Kidney (tissue), 22 donors: Measurements from ENCODE around the gene HSFX2. TPM values are rescaled to one million over a fixed set of nuclear protein-coding genes. Genes with fewer than 3 reads are reported as not detected.
"Not testable (repeated sequence)": the region's sequence is repeated elsewhere in the genome, so short reads cannot be mapped to it uniquely, and the experiment has no call there.

Experiments
- DNase-seq, 5 donors: peaks; one replicate each; pipeline ENCODE4 v3.0.0-alpha.2; 2013 to 2020
- FAIRE-seq: peaks from 2 replicates; lab custom pipeline; 2012; peaks lifted over from hg19 to GRCh38; lab: Jason Lieb, UNC
- H3K27ac ChIP-seq, 2 donors: one replicate each; pipeline ENCODE4 v1.7.0; 2013; ENCODE audit warnings: low read depth in 2 of 2, low read length in 2 of 2, inconsistent platforms in 1 of 2
- H3K27me3 ChIP-seq: one replicate; pipeline ENCODE4 v1.7.1; 2013; ENCODE audit warnings: low read length, inconsistent platforms; ENCODE audit not compliant: control insufficient read depth, insufficient read depth
- H3K36me3 ChIP-seq, 3 donors: one replicate each; pipeline versions ENCODE4 v1.7.0 to v1.7.1; 2013; ENCODE audit warnings: low read length in 3 of 3, control low read depth in 1 of 3, inconsistent platforms in 1 of 3; ENCODE audit not compliant: insufficient read depth in 3 of 3, control insufficient read depth in 2 of 3
- H3K4me1 ChIP-seq, 3 donors: one replicate each; pipeline versions ENCODE4 v1.7.0 to v1.7.1; 2013; ENCODE audit warnings: low read length in 3 of 3, inconsistent platforms in 1 of 3, low read depth in 1 of 3; ENCODE audit not compliant: control insufficient read depth in 2 of 3, insufficient read depth in 2 of 3
- H3K4me3 ChIP-seq, 3 donors: one replicate each; pipeline versions ENCODE4 v1.7.0 to v1.8.1; 2013; ENCODE audit warnings: low read length in 3 of 3, control low read depth in 1 of 3, inconsistent platforms in 1 of 3
- H3K9ac ChIP-seq, 3 donors: one replicate each; pipeline versions ENCODE4 v1.7.0 to v1.7.1; 2013; ENCODE audit warnings: low read length in 3 of 3, control low read depth in 1 of 3, inconsistent platforms in 1 of 3
- H3K9me3 ChIP-seq, 3 donors: one replicate each; pipeline versions ENCODE4 v1.7.0 to v1.7.1; 2013; ENCODE audit warnings: low read length in 3 of 3, control low read depth in 1 of 3, inconsistent platforms in 1 of 3; ENCODE audit not compliant: control insufficient read depth in 2 of 3, insufficient read depth in 1 of 3
- intact Hi-C: fragments of 100-400 bp; cut with DNase I; formaldehyde crosslinking; loops from one replicate; pipeline ENCODE4 v1.11.1; 2022
- long read RNA-seq, 10 donors: library from polyadenylated mRNA in 1 of 10; unstranded in 1 of 10; transcript quantifications; one replicate each; pipeline ENCODE4 v2.0.0 and lab custom pipeline, GENCODE V29; 2021 to 2026
- polyA plus RNA-seq: library from polyadenylated mRNA; stranded (reverse); fragments of 350-450 nt; fragmentation: Illumina TruSeq; extraction: RNeasy Lipid Tissue Mini Kit (QIAGEN cat#74804); gene quantifications from one replicate; pipeline ENCODE4 v1.2.3, GENCODE V29; 2014; ENCODE audit warnings: low read depth, low replicate concordance; ENCODE audit not compliant: insufficient read depth
- total RNA-seq: library from RNA; stranded (reverse); fragmentation: NEBNext Ultra II Directional; extraction: Animal tissue kit (Norgen Biotek cat#: 25700); gene quantifications from one replicate; pipeline ENCODE4 v1.2.1, GENCODE V29; 2021
- TF ChIP-seq, protein P1 (sequence below): IDR thresholded peaks from 3 replicates; pipeline ENCODE4 v1.5.1; 2012; ENCODE audit warnings: mild to moderate bottlenecking, moderate library complexity, borderline replicate concordance; ENCODE audit not compliant: insufficient read depth; ENCODE audit errors: extremely low read depth
- donor health status: control.
- donor health status: control.
- donor health status: control.
- donor health status: control.
- donor health status: control.
- donor health status: DM: yes; HTN: yes; CAD: no.
- donor health status: Normal renal cell carcinoma (clear cell type).

The HSFX2 gene, protein sequence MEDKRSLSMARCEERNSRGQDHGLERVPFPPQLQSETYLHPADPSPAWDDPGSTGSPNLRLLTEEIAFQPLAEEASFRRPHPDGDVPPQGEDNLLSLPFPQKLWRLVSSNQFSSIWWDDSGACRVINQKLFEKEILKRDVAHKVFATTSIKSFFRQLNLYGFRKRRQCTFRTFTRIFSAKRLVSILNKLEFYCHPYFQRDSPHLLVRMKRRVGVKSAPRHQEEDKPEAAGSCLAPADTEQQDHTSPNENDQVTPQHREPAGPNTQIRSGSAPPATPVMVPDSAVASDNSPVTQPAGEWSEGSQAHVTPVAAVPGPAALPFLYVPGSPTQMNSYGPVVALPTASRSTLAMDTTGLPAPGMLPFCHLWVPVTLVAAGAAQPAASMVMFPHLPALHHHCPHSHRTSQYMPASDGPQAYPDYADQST
- total RNA-seq (0.79 TPM), polyA plus RNA-seq (0.97 TPM)
- long read RNA-seq, donor 1: 0 reads
- long read RNA-seq, donor 2: 0 reads
- long read RNA-seq, donor 3: 0 reads
- long read RNA-seq, donor 4: 0 reads
- long read RNA-seq, donor 5: 0 reads
- long read RNA-seq, donor 6: 0 reads
- long read RNA-seq, donor 7, partial matches to known transcripts: 0 of 4 reads
- long read RNA-seq, donor 7, other reads (novel, unspliced or antisense): 2 of 4 reads
- long read RNA-seq, donor 8: 0 reads
- long read RNA-seq, donor 9: 0 reads
- long read RNA-seq, donor 10: 0 reads

DNA sequence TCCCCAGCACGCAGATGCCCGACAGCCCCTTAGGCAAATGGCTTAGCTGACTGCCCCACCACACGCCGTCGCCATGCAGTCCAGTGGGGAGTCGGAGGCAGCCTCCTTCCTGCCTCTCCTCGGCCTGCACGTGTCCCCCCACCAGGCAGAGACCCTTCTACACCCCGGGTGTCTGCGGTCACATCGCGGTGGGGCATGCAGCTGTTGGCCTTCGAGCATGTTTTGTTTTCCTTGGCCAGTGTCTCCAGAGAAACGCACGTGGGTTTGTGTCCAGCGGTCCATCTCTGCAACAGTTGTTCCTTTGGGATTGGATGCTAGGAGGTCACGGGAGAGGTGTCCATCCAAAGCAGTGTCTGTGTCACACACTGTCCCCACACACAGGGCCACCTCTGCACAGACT lies at the start of gene HSFX2:
Gene HSFX2, minus strand, starts transcription at position 101 of the 400 bp plus-strand sequence. CDS start 614 bp downstream, outside the sequence.
- H3K4me1 ChIP-seq, H3K27ac ChIP-seq, H3K27me3 ChIP-seq, H3K9me3 ChIP-seq, H3K36me3 ChIP-seq, FAIRE-seq, DNase-seq, H3K9ac ChIP-seq, H3K4me3 ChIP-seq, intact Hi-C loops: not testable (repeated sequence)

DNA sequence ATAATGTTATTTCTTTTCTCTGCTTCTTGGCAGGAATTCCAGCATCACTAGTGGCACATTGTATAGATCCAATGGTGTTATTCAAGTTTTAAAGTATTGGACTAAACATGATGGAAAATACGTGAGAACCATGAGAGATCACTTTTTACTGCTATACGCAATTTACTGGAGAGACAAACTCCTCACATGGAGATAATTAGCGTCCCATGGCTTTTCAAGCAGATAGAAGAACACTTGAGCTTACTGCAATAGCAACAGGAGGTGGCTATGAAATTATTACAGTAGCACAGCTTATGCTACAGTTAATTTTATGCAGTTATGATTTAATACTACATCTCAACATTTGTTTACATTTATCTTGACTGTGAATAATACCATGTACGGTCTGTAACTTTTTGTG lies 48.4 kb upstream of the HSFX2 start:
- H3K9ac ChIP-seq: no peak overlapping the region
- no peak overlapping the region for H3K4me3 ChIP-seq
- H3K27me3 ChIP-seq: no peaks in the 10 kb centered on the region
- intact Hi-C loops: no loop called here
- no peak for FAIRE-seq
- DNase-seq: no peak
- H3K36me3 ChIP-seq: no peaks in the 10 kb centered on the region
- TF ChIP-seq, protein P1, sequence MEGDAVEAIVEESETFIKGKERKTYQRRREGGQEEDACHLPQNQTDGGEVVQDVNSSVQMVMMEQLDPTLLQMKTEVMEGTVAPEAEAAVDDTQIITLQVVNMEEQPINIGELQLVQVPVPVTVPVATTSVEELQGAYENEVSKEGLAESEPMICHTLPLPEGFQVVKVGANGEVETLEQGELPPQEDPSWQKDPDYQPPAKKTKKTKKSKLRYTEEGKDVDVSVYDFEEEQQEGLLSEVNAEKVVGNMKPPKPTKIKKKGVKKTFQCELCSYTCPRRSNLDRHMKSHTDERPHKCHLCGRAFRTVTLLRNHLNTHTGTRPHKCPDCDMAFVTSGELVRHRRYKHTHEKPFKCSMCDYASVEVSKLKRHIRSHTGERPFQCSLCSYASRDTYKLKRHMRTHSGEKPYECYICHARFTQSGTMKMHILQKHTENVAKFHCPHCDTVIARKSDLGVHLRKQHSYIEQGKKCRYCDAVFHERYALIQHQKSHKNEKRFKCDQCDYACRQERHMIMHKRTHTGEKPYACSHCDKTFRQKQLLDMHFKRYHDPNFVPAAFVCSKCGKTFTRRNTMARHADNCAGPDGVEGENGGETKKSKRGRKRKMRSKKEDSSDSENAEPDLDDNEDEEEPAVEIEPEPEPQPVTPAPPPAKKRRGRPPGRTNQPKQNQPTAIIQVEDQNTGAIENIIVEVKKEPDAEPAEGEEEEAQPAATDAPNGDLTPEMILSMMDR: no peak
- H3K9me3 ChIP-seq: no peaks in the 10 kb centered on the region
- H3K27ac ChIP-seq: no peak overlapping the region
- no peaks in the 10 kb centered on the region for H3K4me1 ChIP-seq

DNA sequence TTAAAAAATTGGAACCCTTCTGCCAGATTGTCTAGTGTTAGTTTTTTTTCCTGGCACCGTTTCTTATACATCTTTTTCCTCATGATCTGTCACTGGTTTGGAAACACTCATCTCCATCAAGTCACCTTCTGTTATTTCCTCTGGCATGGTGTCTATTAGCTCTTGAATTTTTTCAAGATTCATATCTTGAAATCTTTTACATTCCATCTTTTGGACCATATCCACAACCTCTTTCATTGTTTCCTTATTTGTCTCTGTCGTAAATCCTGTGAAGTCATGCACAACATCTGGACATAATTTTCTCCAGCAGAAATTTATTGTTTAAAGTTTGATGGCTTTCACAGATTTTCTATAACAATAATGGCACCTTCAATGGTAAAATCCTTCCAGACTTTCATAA lies 46.7 kb upstream of the HSFX2 start:
- TF ChIP-seq, protein P1: no peak
- intact Hi-C loops: no loop called here
- Histone ChIP-seq H3K4me3 (no peak overlapping the region), H3K9me3 (no peaks in the 10 kb centered on the region), H3K4me1 (no peaks in the 10 kb centered on the region), H3K27me3 (no peaks in the 10 kb centered on the region), H3K27ac (no peak overlapping the region), H3K9ac (no peak overlapping the region), H3K36me3 (no peaks in the 10 kb centered on the region)
- FAIRE-seq: no peak
- no peak for DNase-seq

DNA sequence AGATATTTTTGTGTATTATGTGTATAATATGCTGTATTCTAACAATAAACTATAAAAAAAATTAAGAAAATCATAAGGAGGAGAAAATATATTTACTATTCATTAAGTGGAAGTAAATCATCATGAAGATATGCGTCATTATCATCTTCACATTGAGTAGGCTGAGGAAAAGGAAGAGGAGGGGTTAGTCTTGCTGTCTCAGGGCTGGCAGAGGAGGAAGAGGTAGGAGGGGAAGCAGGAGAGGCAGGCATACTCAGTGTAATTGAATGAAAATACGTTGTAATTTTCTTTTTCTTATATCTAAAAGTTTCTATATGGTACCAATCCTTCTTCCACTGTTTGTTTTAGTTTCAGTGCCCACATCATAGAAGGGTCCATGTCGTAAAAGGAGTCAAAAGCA lies 46.3 kb upstream of the HSFX2 start:
- Histone ChIP-seq H3K27me3 (no peaks in the 10 kb centered on the region), H3K9ac (no peak overlapping the region), H3K9me3 (no peaks in the 10 kb centered on the region), H3K36me3 (no peaks in the 10 kb centered on the region), H3K27ac (no peak overlapping the region), H3K4me3 (no peak overlapping the region), H3K4me1 (no peaks in the 10 kb centered on the region)
- TF ChIP-seq, protein P1: no peak
- FAIRE-seq (no peak), DNase-seq (no peak)
- intact Hi-C loops: no loop called here
